GM13976 (cell line): ENCODE data around the gene PPP1R15A.

Source experiments
- DNase-seq: peaks from one replicate; pipeline ENCODE4 v3.0.0; 2012; ENCODE audit warnings: low spot score
- in situ Hi-C: fragments of 300-500 bp; cut with MboI; formaldehyde crosslinking; loops from one replicate; pipeline ENCODE4 v1.12.0; 2022; ENCODE audit warnings: low sequenced_read_pairs, mixed read lengths, inconsistent platforms; ENCODE audit not compliant: unreplicated experiment
- TF ChIP-seq, protein P1 (sequence below): IDR thresholded peaks from 2 replicates; pipeline ENCODE4 v1.5.1; 2012; ENCODE audit warnings: borderline replicate concordance, mild to moderate bottlenecking; ENCODE audit not compliant: insufficient read depth; ENCODE audit errors: extremely low read depth, missing control alignments, control extremely low read depth

The PPP1R15A gene

DNA sequence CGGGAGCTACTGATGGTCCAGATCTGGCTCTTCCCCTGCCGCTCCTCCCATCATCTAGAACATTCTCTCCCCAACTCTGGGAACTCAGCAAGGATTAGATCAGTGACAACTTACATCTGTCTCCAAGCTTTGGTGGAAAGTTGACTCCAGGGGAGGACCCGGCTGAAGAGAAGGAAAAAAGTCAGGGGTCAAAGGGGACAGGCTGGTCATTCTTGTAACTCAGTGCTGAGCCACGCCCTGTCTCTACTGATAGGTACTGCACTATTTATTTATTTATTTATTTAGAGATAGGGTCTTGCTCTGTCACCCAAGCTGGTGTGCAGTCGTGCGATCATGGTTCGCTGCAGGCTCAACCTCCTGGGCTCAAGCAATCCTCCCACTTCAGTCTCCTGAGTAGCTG is 18.1 kb upstream of the PPP1R15A start:
- DNase-seq = no peak
- TF ChIP-seq, protein P1, sequence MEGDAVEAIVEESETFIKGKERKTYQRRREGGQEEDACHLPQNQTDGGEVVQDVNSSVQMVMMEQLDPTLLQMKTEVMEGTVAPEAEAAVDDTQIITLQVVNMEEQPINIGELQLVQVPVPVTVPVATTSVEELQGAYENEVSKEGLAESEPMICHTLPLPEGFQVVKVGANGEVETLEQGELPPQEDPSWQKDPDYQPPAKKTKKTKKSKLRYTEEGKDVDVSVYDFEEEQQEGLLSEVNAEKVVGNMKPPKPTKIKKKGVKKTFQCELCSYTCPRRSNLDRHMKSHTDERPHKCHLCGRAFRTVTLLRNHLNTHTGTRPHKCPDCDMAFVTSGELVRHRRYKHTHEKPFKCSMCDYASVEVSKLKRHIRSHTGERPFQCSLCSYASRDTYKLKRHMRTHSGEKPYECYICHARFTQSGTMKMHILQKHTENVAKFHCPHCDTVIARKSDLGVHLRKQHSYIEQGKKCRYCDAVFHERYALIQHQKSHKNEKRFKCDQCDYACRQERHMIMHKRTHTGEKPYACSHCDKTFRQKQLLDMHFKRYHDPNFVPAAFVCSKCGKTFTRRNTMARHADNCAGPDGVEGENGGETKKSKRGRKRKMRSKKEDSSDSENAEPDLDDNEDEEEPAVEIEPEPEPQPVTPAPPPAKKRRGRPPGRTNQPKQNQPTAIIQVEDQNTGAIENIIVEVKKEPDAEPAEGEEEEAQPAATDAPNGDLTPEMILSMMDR = no peak
- in situ Hi-C loops = no loop called here

DNA sequence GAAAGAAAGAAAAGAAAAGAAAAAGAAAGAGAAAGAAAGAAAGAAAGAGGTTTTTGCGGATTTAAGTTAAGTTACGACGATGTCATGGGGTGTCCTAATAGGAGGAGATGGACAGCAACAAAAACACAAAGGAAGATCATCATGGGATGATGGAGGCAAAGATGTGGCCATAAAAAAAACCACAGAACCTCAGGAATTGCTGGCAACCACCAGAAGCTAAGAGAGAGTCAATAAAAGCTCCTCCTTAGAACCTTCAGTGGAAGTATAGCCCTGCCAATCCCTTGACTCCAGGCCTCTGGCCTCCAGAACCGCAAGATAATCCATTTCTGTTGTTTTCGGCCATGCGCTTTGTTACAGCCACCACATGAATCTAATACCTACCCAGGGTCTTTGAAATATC is 15.3 kb upstream of the PPP1R15A start:
- TF ChIP-seq, protein P1 = no peak
- in situ Hi-C loops = no loop called here
- no peak for DNase-seq

DNA sequence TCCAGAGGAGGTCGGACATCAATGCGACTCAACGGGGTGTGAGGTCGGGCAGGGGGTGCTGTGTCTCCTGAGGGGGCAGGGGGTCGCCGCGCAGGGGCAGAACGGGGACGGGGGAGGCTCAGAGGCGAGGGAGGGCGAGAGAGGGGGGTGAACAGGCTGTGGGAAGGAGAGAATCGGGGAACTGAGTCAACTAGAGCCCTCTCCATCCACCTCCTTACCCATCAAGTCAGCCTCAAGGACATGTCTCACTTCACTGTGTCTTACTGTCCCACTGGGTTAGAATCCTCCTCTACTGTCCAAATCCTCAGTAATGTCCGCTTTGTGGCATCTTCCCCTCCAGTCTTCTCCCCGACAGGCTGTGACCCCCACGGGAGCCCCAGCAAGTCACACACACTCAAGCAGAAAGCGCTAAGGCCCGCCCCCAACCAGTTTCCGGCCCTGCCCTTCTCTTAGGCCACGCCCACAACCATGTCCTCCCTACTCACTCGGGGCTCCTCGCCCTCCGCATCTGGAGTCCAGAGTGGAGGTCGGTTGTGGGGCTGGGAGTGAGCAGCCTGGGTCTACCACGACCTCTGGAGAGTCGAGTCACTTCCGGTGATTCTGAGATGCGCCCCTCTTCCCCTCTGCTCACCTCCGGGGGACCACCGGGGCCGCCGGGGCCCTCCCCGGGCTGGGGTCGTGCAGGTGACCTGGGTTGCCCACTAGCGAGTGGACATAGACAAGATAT is 13.1 kb upstream of the PPP1R15A start:
- TF ChIP-seq, protein P1 = no peak
- peak; percentile 83 for DNase-seq
- in situ Hi-C loops = no loop called here

DNA sequence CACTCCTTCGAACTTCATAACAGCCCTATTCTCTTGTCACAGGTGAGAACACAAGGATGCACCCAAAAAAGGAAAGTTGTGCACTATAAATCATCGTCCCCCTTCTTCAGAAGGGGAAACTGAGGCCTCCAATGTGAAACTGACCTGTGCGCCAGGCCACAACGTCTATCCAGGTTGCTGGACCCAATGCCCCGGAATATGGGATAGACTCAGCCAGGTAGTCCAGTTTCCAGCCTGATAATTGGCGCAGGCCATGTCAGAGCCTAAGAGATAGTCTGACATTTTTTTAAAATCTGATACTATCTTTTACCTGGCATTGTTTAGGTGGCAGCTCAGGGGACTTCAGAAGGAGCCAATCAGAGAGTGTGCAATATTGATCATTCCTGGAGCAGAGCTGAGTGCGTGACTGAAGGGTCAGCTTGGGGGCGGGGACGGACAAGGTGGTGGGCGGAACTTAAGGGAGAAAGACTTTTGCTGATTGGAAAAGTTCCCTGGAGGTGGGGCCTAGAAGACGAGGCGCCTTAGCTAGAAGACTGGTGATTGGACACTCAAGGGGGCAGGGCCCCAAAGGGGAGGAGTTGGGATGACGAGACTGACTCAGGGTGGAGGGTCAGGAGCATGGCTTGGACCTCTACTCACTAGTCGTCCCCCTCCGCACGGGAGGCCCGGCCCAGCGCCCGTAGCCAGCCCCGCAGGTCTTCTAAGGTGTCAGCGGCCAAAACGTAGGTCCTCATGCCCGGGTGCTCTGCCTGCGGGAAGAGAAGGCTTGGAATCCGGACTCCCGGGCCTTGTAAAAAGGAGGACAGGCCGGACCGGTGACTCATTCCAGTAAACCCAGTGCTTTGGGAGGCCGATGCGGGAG is 12.3 kb upstream of the PPP1R15A start:
- no peak for DNase-seq
- TF ChIP-seq, protein P1 = no peak
- in situ Hi-C loops = no loop called here

DNA sequence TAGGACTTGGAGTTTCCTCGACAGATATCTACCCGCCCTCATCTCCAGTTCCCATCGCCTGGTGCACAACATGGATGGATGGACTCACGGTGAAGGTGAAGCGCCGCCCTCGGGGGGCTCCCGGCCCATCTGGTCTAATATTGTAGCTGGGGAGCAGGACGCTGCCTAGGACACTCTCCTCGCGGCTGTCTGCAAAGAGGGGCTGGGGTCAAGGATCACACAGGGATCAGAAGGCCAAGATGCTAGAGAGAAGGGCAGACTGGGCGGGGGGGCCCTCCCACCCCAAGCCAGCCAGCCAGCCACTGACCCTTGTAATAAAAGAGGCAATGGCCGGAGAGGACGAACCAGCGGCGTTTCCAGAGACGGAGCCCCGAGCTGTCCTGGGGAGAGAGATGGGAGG is 10.9 kb upstream of the PPP1R15A start:
- TF ChIP-seq, protein P1 = no peak
- in situ Hi-C loops = no loop called here
- no peak for DNase-seq

DNA sequence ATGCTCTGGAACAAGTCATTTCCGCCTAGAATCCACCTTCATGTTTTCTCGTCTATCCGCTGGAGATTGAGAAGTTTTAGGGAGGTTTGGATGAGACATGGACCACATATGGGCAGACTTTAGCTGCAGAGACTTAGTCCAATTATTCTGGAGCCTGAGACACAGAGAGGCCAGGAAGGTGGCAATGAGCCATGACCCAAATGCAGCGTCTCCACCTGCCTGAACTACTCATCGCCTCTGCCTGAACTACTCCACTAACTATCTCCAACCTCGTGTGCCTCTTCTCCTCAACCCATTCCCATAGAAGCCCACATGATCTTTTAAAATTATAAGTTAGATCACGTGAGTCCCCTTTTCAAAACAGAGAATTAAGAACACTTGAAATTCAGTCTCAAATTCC is 9.4 kb upstream of the PPP1R15A start:
- DNase-seq = no peak
- TF ChIP-seq, protein P1 = no peak
- in situ Hi-C loops = no loop called here
